GM12878 (cell line): ENCODE results near the gene TRAFD1. TPM values are rescaled to one million over a fixed set of nuclear protein-coding genes. Genes with fewer than 3 reads are reported as not detected.

Experiments
- ATAC-seq: fragments of 200-7000 bp; cut with Tn5 transposase; 3 replicates; pipeline ENCODE4 v1.9.1; 2020; ENCODE audit warnings: mild to moderate bottlenecking, moderate library complexity
- BruUV-seq: library from RNA; stranded (reverse); fragments of 400-500 nt; replicated peaks from 2 replicates; lab custom pipeline; 2021; lab: Mats Ljungman, UMichigan
- CTCF ChIA-PET: fragments of 300-600 bp; sonication (Branson Sonifier 250); formaldehyde crosslinking; extraction: SDS; loops from one replicate; lab custom pipeline; 2021; ENCODE audit warnings: inconsistent platforms; lab: Yijun Ruan, JAX
- POLR2A ChIA-PET: fragments of 350-600 bp; formaldehyde crosslinking; extraction: SDS; loops from one replicate; lab custom pipeline; 2021; ENCODE audit warnings: inconsistent platforms; lab: Charles Lee
- RAD21 ChIA-PET: fragments of 300-600 bp; sonication (Branson Sonifier 250); formaldehyde crosslinking; loops from one replicate; lab custom pipeline; 2023; ENCODE audit warnings: antibody characterized with exemption; ENCODE audit not compliant: unreplicated experiment; lab: Charles Lee
- SMC1A ChIA-PET: fragments of 300-600 bp; sonication (Branson Sonifier 250); formaldehyde crosslinking; loops from one replicate; lab custom pipeline; 2023; ENCODE audit not compliant: unreplicated experiment, uncharacterized antibody; lab: Charles Lee
- DNase-seq: peaks from one replicate; pipeline ENCODE4 v3.0.0-alpha.2; 2011; ENCODE audit warnings: low read depth, low spot score
- FAIRE-seq: peaks from 3 replicates; lab custom pipeline; 2011; peaks lifted over from hg19 to GRCh38; lab: Jason Lieb, UNC
- H2AFZ ChIP-seq: 2 replicates; pipeline ENCODE4 v1.6.0; 2011; ENCODE audit warnings: low read depth, low read length, control low read depth; ENCODE audit not compliant: control insufficient read depth
- H3K27ac ChIP-seq: 2 replicates; pipeline ENCODE4 v1.5.1; 2011; ENCODE audit warnings: control low read depth; ENCODE audit not compliant: control insufficient read depth, insufficient read depth
- H3K27me3 ChIP-seq, 2 experiments: replicated peaks in 1 of 2; 2 replicates each; pipeline versions ENCODE4 v1.6.0 to v1.6.1; 2011; ENCODE audit warnings: low read length in 1 of 2; ENCODE audit not compliant: control insufficient read depth in 2 of 2, insufficient read depth in 2 of 2
- H3K36me3 ChIP-seq, 2 experiments: 2 replicates each; pipeline ENCODE4 v1.5.1; 2011; ENCODE audit warnings: low read length in 1 of 2; ENCODE audit not compliant: control insufficient read depth in 2 of 2, insufficient read depth in 2 of 2
- H3K4me1 ChIP-seq: 2 replicates; pipeline ENCODE4 v1.6.1; 2011; ENCODE audit warnings: mild to moderate bottlenecking, low read length, moderate library complexity, mixed read lengths; ENCODE audit not compliant: control insufficient read depth, insufficient read depth
- H3K4me2 ChIP-seq: 2 replicates; pipeline ENCODE4 v1.6.0; 2011; ENCODE audit warnings: control low read depth; ENCODE audit not compliant: control insufficient read depth, insufficient read depth
- H3K4me3 ChIP-seq: fragments of 200-600 bp; sonication (generic); 2 replicates; pipeline ENCODE4 v1.5.1; 2016
- H3K79me2 ChIP-seq: 2 replicates; pipeline ENCODE4 v1.6.0; 2011; ENCODE audit warnings: low read length; ENCODE audit not compliant: control insufficient read depth, insufficient read depth
- H3K9ac ChIP-seq: 2 replicates; pipeline ENCODE4 v1.8.0; 2011; ENCODE audit warnings: low read length, control low read depth, mixed read lengths; ENCODE audit not compliant: control insufficient read depth, insufficient read depth
- H3K9me3 ChIP-seq: replicated peaks from 3 replicates; pipeline ENCODE4 v1.5.1; 2011; ENCODE audit warnings: mild to moderate bottlenecking, low read length; ENCODE audit not compliant: control insufficient read depth, insufficient read depth
- H4K20me1 ChIP-seq: 2 replicates; pipeline ENCODE4 v1.6.0; 2011; ENCODE audit not compliant: control insufficient read depth, insufficient read depth
- BCL11A ChIP-seq: IDR thresholded peaks from 2 replicates; pipeline ENCODE4 v1.6.1; 2011; ENCODE audit warnings: low read depth, low read length
- GABPA ChIP-seq: IDR thresholded peaks from 2 replicates; pipeline ENCODE4 v1.6.1; 2014; ENCODE audit warnings: antibody characterized with exemption, low read depth, mild to moderate bottlenecking, inconsistent platforms
- HDAC6 ChIP-seq: fragments of 200-600 bp; sonication (generic); IDR thresholded peaks from one replicate; pipeline ENCODE4 v1.8.0; 2017; ENCODE audit warnings: antibody characterized with exemption; ENCODE audit not compliant: unreplicated experiment
- JUNB ChIP-seq: IDR thresholded peaks from 2 replicates; pipeline ENCODE4 v1.6.1; 2016; ENCODE audit warnings: antibody characterized with exemption, mild to moderate bottlenecking
- KAT2A ChIP-seq: conservative IDR thresholded peaks from 2 replicates; pipeline ENCODE4 v1.6.1; 2011; ENCODE audit warnings: low read depth, low read length; ENCODE audit not compliant: control insufficient read depth
- KDM1A ChIP-seq: fragments of 200-600 bp; sonication (generic); IDR thresholded peaks from 2 replicates; pipeline ENCODE4 v1.6.1; 2016; ENCODE audit warnings: borderline replicate concordance
- MYB ChIP-seq: fragments of 150-350 bp; IDR thresholded peaks from 2 replicates; pipeline ENCODE4 v1.6.1; 2014; ENCODE audit warnings: mild to moderate bottlenecking, low read depth, low read length, borderline replicate concordance
- NR2F1 ChIP-seq: fragments of 450-650 bp; conservative IDR thresholded peaks from 2 replicates; pipeline ENCODE4 v1.6.1; 2017; ENCODE audit warnings: mild to moderate bottlenecking
- NRF1 ChIP-seq: conservative IDR thresholded peaks from 2 replicates; pipeline ENCODE4 v1.6.1; 2011; ENCODE audit warnings: mild to moderate bottlenecking, low read depth, low read length, improper control_type of control experiment
- RAD21 ChIP-seq: IDR thresholded peaks from 2 replicates; pipeline ENCODE4 v1.6.1; 2011; ENCODE audit warnings: mild to moderate bottlenecking, low read depth, low read length, moderate library complexity; ENCODE audit not compliant: insufficient read depth
- TARDBP ChIP-seq: IDR thresholded peaks from 2 replicates; pipeline ENCODE4 v1.6.1; 2016; ENCODE audit warnings: borderline replicate concordance
- TCF3 ChIP-seq: IDR thresholded peaks from 2 replicates; pipeline ENCODE4 v1.6.1; 2012; ENCODE audit warnings: low read depth, mild to moderate bottlenecking, low read length, borderline replicate concordance; ENCODE audit not compliant: insufficient read depth
- ZNF592 ChIP-seq: fragments of 450-650 bp; IDR thresholded peaks from 2 replicates; pipeline ENCODE4 v1.6.1; 2017; ENCODE audit warnings: mild to moderate bottlenecking, moderate library complexity
- ZSCAN29 ChIP-seq: fragments of 450-650 bp; IDR thresholded peaks from 2 replicates; pipeline ENCODE4 v1.6.1; 2017; ENCODE audit warnings: mild to moderate bottlenecking, moderate library complexity
- WGBS: methylation state at CpG from one replicate; pipeline ENCODE4 v1.1.6; 2016; ENCODE audit warnings: low lambda C conversion rate; ENCODE audit not compliant: insufficient replicate concordance, insufficient coverage; ENCODE audit errors: missing lambda C conversion rate; 5-methylcytosine and 5-hydroxymethylcytosine counted together
- in situ Hi-C: fragments of 300-500 bp; cut with MboI; formaldehyde crosslinking; loops from 9 replicates; pipeline ENCODE4 v1.14.3; 2018; ENCODE audit warnings: mixed read lengths
- intact Hi-C: fragments of 100-400 bp; cut with micrococcal nuclease; formaldehyde crosslinking; loops from one replicate; pipeline ENCODE4 v1.14.2; 2022; ENCODE audit not compliant: unreplicated experiment
- polyA plus RNA-seq, 11 experiments: library from polyadenylated mRNA; depleted of rRNA in 4 of 11; unstranded in 6 of 11; stranded (reverse) in 5 of 11; fragments of >200 nt; fragmentation: Nextera tagmentation in 4 of 11; fragmentation: Illumina TruSeq in 1 of 11; extraction: Ambion mirVana in 4 of 11; extraction: Trizol in 1 of 11; gene quantifications; 1 replicate in 1 of 11; 2 replicates in 10 of 11; pipeline versions ENCODE4 v1.2.1 to v1.2.3, GENCODE V29; 2011 to 2016; ENCODE audit warnings: inconsistent platforms in 2 of 11, missing spikeins in 2 of 11, low read depth in 1 of 11
- total RNA-seq, 4 experiments: library from RNA; depleted of rRNA in 3 of 4; stranded (reverse); fragments of >200 nt in 3 of 4; fragmentation: Illumina TruSeq in 1 of 4; extraction: Trizol in 1 of 4; gene quantifications; 2 replicates each; pipeline versions ENCODE4 v1.2.1 to v1.2.3, GENCODE V29; 2013 to 2021
- TF ChIP-seq, protein P1 (sequence below): IDR thresholded peaks from 2 replicates; pipeline ENCODE4 v1.6.1; 2012; ENCODE audit warnings: low read depth, low read length, improper control_type of control experiment
- TF ChIP-seq, protein P2 (sequence below): fragments of 450-650 bp; IDR thresholded peaks from 2 replicates; pipeline ENCODE4 v1.6.1; 2016; ENCODE audit warnings: mild to moderate bottlenecking

Gene TRAFD1
- total and polyA plus RNA-seq, 10 of the 15 experiments (the other 5 are each of a cell fraction or from before 2014, with no cell fraction given) = 37.2 to 55.5 (median 46.2) TPM

GRCh38 chr12:112105891-112106290 is 19.5 kb upstream of the TRAFD1 start:
- DNase-seq (no peak), ATAC-seq (no peak), FAIRE-seq (no peak)
- no peaks in the 10 kb centered on the region for H3K27me3 ChIP-seq
- 93% methylated on average over 3 of the region's 3 CpGs for WGBS
- H3K4me2 ChIP-seq = peak overlapping the region; percentile 97; the same call in 1 of the 2 replicates
- peaks cover 4% of the 10 kb centered on the region for H4K20me1 ChIP-seq
- POLR2A ChIA-PET = interaction anchor here (0.6 to 9.3 kb wide), 5 partner anchors 9 to 93 kb away, joined by 3 to 161 read pairs (median 4); partner anchors contain the start of genes ERP29, TMEM116 and TRAFD1
- intact Hi-C loops = no loop called here
- peak overlapping the region; percentile 37; the same call in 1 of the 2 replicates for H3K27ac ChIP-seq
- peaks cover 74% of the 10 kb centered on the region for H3K79me2 ChIP-seq
- in situ Hi-C loops = no loop called here
- RAD21 ChIA-PET = interaction anchor here (1.1 to 5.2 kb wide), 6 partner anchors 9 to 281 kb away, joined by 4 to 59 read pairs (median 14); partner anchors contain the start of genes ERP29, TMEM116 and TRAFD1
- H3K4me3 ChIP-seq = peak overlapping the region; percentile 100
- CTCF ChIA-PET = interaction anchor here (0.7 to 3.1 kb wide), 7 partner anchors 9 to 402 kb away, joined by 3 to 19 read pairs (median 4); no protein-coding TSS in a partner anchor
- no peak overlapping the region for H3K9ac ChIP-seq
- TF ChIP-seq, protein P1, sequence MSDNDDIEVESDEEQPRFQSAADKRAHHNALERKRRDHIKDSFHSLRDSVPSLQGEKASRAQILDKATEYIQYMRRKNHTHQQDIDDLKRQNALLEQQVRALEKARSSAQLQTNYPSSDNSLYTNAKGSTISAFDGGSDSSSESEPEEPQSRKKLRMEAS = no peak
- TF ChIP-seq RAD21 = no peak
- no peak for TF ChIP-seq TCF3
- no peak for TF ChIP-seq TARDBP
- no peak for TF ChIP-seq KDM1A
- TF ChIP-seq HDAC6 = no peak
- TF ChIP-seq, protein P2, sequence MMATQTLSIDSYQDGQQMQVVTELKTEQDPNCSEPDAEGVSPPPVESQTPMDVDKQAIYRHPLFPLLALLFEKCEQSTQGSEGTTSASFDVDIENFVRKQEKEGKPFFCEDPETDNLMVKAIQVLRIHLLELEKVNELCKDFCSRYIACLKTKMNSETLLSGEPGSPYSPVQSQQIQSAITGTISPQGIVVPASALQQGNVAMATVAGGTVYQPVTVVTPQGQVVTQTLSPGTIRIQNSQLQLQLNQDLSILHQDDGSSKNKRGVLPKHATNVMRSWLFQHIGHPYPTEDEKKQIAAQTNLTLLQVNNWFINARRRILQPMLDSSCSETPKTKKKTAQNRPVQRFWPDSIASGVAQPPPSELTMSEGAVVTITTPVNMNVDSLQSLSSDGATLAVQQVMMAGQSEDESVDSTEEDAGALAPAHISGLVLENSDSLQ = no peak
- no peak for TF ChIP-seq ZNF592
- no peak for TF ChIP-seq JUNB
- TF ChIP-seq NR2F1 = no peak
- TF ChIP-seq BCL11A = no peak
- TF ChIP-seq KAT2A = no peak
- TF ChIP-seq GABPA = no peak
- TF ChIP-seq MYB = no peak
- TF ChIP-seq NRF1 = no peak
- TF ChIP-seq ZSCAN29 = no peak
- H3K9me3 ChIP-seq = no peaks in the 10 kb centered on the region
- no TSS peak for BruUV-seq
- peaks cover 3 to 10% of the 10 kb centered on the region in 2 experiments; a peak in 2 of 4 replicates for H3K36me3 ChIP-seq
- no peak overlapping the region for H2AFZ ChIP-seq
- peaks cover 8% of the 10 kb centered on the region; the same call in 1 of the 2 replicates for H3K4me1 ChIP-seq
- SMC1A ChIA-PET = interaction anchor here (0.5 to 6.3 kb wide), 8 partner anchors 9 to 686 kb away, joined by 3 to 72 read pairs (median 6); partner anchors contain the start of gene TRAFD1
